Ishikawa (cell line): ENCODE data around the gene HCFC1R1.

Experiments used
- CEBPB ChIP-seq: IDR thresholded peaks from 2 replicates; pipeline ENCODE4 v1.6.1; 2012
- CREB1 ChIP-seq: IDR thresholded peaks from 2 replicates; pipeline ENCODE4 v1.6.1; 2012; ENCODE audit warnings: low read depth
- EGR1 ChIP-seq: IDR thresholded peaks from 2 replicates; pipeline ENCODE4 v1.6.1; 2012
- EP300 ChIP-seq: IDR thresholded peaks from 2 replicates; pipeline ENCODE4 v1.6.1; 2012; ENCODE audit warnings: borderline replicate concordance
- FOXM1 ChIP-seq: IDR thresholded peaks from 2 replicates; pipeline ENCODE4 v1.6.1; 2012; ENCODE audit warnings: low read depth, borderline replicate concordance
- MAX ChIP-seq: IDR thresholded peaks from 2 replicates; pipeline ENCODE4 v1.6.1; 2012
- NFIC ChIP-seq: IDR thresholded peaks from 2 replicates; pipeline ENCODE4 v1.6.1; 2012
- RAD21 ChIP-seq: IDR thresholded peaks from 2 replicates; pipeline ENCODE4 v1.6.1; 2012; ENCODE audit warnings: low read depth
- REST ChIP-seq: IDR thresholded peaks from 2 replicates; pipeline ENCODE4 v1.6.1; 2012; ENCODE audit warnings: low read depth, mild to moderate bottlenecking
- TAF1 ChIP-seq: IDR thresholded peaks from 2 replicates; pipeline ENCODE4 v1.6.1; 2012; ENCODE audit warnings: low read depth, mild to moderate bottlenecking
- TCF12 ChIP-seq: IDR thresholded peaks from 2 replicates; pipeline ENCODE4 v1.6.1; 2012; ENCODE audit warnings: low read depth
- TEAD4 ChIP-seq: IDR thresholded peaks from 2 replicates; pipeline ENCODE4 v1.6.1; 2012
- USF1 ChIP-seq: IDR thresholded peaks from 2 replicates; pipeline ENCODE4 v1.6.1; 2012
- YY1 ChIP-seq: IDR thresholded peaks from 2 replicates; pipeline ENCODE4 v1.6.1; 2012; ENCODE audit warnings: low read depth
- ZBTB7A ChIP-seq: IDR thresholded peaks from 2 replicates; pipeline ENCODE4 v1.6.1; 2012; ENCODE audit warnings: low read depth

Gene HCFC1R1

GRCh38 chr16:3068487-3068886 lies 44.7 kb upstream of the HCFC1R1 start:
- no peak for TF ChIP-seq NFIC
- TF ChIP-seq EGR1 = no peak
- no peak for TF ChIP-seq MAX
- no peak for TF ChIP-seq ZBTB7A
- no peak for TF ChIP-seq USF1
- TF ChIP-seq FOXM1 = no peak
- TF ChIP-seq TEAD4 = no peak
- no peak for TF ChIP-seq CREB1
- TF ChIP-seq YY1 = no peak
- TF ChIP-seq TCF12 = no peak
- no peak for TF ChIP-seq RAD21
- TF ChIP-seq TAF1 = no peak
- no peak for TF ChIP-seq CEBPB
- TF ChIP-seq EP300 = no peak
- no peak for TF ChIP-seq REST

- TF ChIP-seq EGR1 = no peak
- no peak for TF ChIP-seq MAX
- TF ChIP-seq TCF12 = no peak
- no peak for TF ChIP-seq NFIC
- no peak for TF ChIP-seq TEAD4
- no peak for TF ChIP-seq EP300
- TF ChIP-seq CEBPB = no peak
- TF ChIP-seq USF1 = no peak
- no peak for TF ChIP-seq FOXM1
- TF ChIP-seq RAD21 = no peak
- TF ChIP-seq CREB1 = no peak
- TF ChIP-seq REST = no peak
- no peak for TF ChIP-seq ZBTB7A
- no peak for TF ChIP-seq TAF1
These were observed 42.7 kb upstream of the HCFC1R1 start for GRCh38 chr16:3066440-3066748.

- TF ChIP-seq EGR1 (no peak), FOXM1 (no peak), REST (no peak), RAD21 (no peak), EP300 (no peak), TEAD4 (no peak), CREB1 (no peak)
These were observed 42.1 kb upstream of the HCFC1R1 start for GRCh38 chr16:3065742-3066439.

- no peak for TF ChIP-seq EP300
- TF ChIP-seq FOXM1 = no peak
- no peak for TF ChIP-seq USF1
- no peak for TF ChIP-seq TEAD4
- no peak for TF ChIP-seq NFIC
- TF ChIP-seq EGR1 = no peak
- TF ChIP-seq RAD21 = no peak
- no peak for TF ChIP-seq CREB1
- TF ChIP-seq MAX = no peak
- no peak for TF ChIP-seq CEBPB
- no peak for TF ChIP-seq REST
- TF ChIP-seq TAF1 = no peak
- TF ChIP-seq ZBTB7A = no peak
- TF ChIP-seq TCF12 = no peak
- no peak for TF ChIP-seq YY1
These were observed 41.5 kb upstream of the HCFC1R1 start, which contains the start of gene IL32 for GRCh38 chr16:3065069-3065741. TSS of gene IL32 (plus strand) at chr16:3065640. CDS start at chr16:3065812, 172 bp downstream.
